HCT116 (cell line): ENCODE data around the gene PGBD2. TPM values are rescaled to one million over a fixed set of nuclear protein-coding genes. Genes with fewer than 3 reads are reported as not detected.

Experiments used
- ATAC-seq: fragments of 200-7000 bp; cut with Tn5 transposase; 2 replicates; pipeline ENCODE4 v1.9.1; 2020; ENCODE audit warnings: mild to moderate bottlenecking, moderate library complexity
- BruUV-seq: library from RNA; stranded (reverse); fragments of 400-500 nt; replicated peaks from 2 replicates; lab custom pipeline; 2021; lab: Mats Ljungman, UMichigan
- CTCF ChIA-PET: fragments of 300-600 bp; sonication (Branson Sonifier 250); formaldehyde crosslinking; loops from one replicate; lab custom pipeline; 2021; ENCODE audit warnings: antibody characterized with exemption; lab: Charles Lee
- POLR2A ChIA-PET: fragments of 300-600, 350-600 bp; sonication (Branson Sonifier 250); formaldehyde crosslinking; loops from one replicate; lab custom pipeline; 2021; ENCODE audit warnings: antibody characterized with exemption; lab: Charles Lee
- RAD21 ChIA-PET, 2 experiments: fragments of 300-600 bp; sonication (Branson Sonifier 250); formaldehyde crosslinking; loops; one replicate each; lab custom pipeline; 2023; ENCODE audit warnings: low total read pairs in 2 of 2; ENCODE audit not compliant: uncharacterized antibody in 2 of 2, unreplicated experiment in 2 of 2, low non-redundant PET in 1 of 2; lab: Charles Lee
- DNase-seq: peaks from one replicate; pipeline ENCODE4 v3.0.0-alpha.2; 2010; ENCODE audit warnings: low read depth, low spot score
- H2AFZ ChIP-seq: fragments of 200-600 bp; shearing (Covaris generic), sonication (generic); 2 replicates; pipeline ENCODE4 v1.6.1; 2017; ENCODE audit warnings: low read depth, mixed run types, mixed read lengths, antibody characterized with exemption, low read length; ENCODE audit not compliant: poor library complexity, severe bottlenecking
- H3K27ac ChIP-seq: 2 replicates; pipeline ENCODE4 v1.5.1; 2012; ENCODE audit warnings: low read depth, low read length
- H3K27me3 ChIP-seq: fragments of 200-600 bp; sonication (generic); 2 replicates; pipeline ENCODE4 v1.6.1; 2016; ENCODE audit warnings: mixed run types, low read length, mixed read lengths; ENCODE audit not compliant: insufficient read depth
- H3K36me3 ChIP-seq, 2 experiments: fragments of 200-500 bp in 1 of 2; fragments of 200-600 bp in 1 of 2; sonication (Bioruptor generic) in 1 of 2; sonication (generic) in 1 of 2; 2 replicates each; pipeline versions ENCODE4 v1.5.1 to v1.6.1; 2014 to 2016; ENCODE audit warnings: low read length in 2 of 2, inconsistent platforms in 1 of 2, mixed read lengths in 1 of 2, mixed run types in 1 of 2; ENCODE audit not compliant: insufficient read depth in 2 of 2, control insufficient read depth in 1 of 2
- H3K4me1 ChIP-seq, 2 experiments: fragments of 200-600 bp in 1 of 2; sonication (generic) in 1 of 2; 2 replicates each; pipeline versions ENCODE4 v1.5.1 to v1.6.1; 2012 to 2017; ENCODE audit warnings: low read length in 2 of 2, inconsistent platforms in 1 of 2, mild to moderate bottlenecking in 1 of 2, mixed read lengths in 1 of 2, mixed run types in 1 of 2, moderate library complexity in 1 of 2; ENCODE audit not compliant: insufficient read depth in 2 of 2, control insufficient read depth in 1 of 2
- H3K4me2 ChIP-seq: fragments of 200-600 bp; sonication (generic); 2 replicates; pipeline ENCODE4 v1.6.1; 2017; ENCODE audit warnings: mixed run types, low read length, mixed read lengths
- H3K4me3 ChIP-seq, 2 experiments: fragments of 200-600 bp in 1 of 2; sonication (generic) in 1 of 2; replicated peaks in 1 of 2; 2 replicates each; pipeline ENCODE4 v1.5.1; 2011 to 2016; ENCODE audit warnings: low read length in 2 of 2, control low read depth in 1 of 2, low read depth in 1 of 2, mild to moderate bottlenecking in 1 of 2, mixed read lengths in 1 of 2, mixed run types in 1 of 2
- H3K79me2 ChIP-seq: fragments of 200-600 bp; sonication (generic); 2 replicates; pipeline ENCODE4 v1.6.1; 2017; ENCODE audit warnings: mild to moderate bottlenecking, mixed run types, low read length, moderate library complexity, mixed read lengths; ENCODE audit not compliant: insufficient read depth
- H3K9ac ChIP-seq: fragments of 200-600 bp; sonication (generic); 2 replicates; pipeline ENCODE4 v1.6.1; 2016; ENCODE audit warnings: low read length, mixed read lengths
- H3K9me2 ChIP-seq: fragments of 200-600 bp; sonication (generic), shearing (Covaris generic); 2 replicates; pipeline ENCODE4 v1.6.1; 2017; ENCODE audit warnings: mixed run types, mild to moderate bottlenecking, moderate library complexity; ENCODE audit not compliant: insufficient read depth
- H3K9me3 ChIP-seq, 2 experiments: fragments of 200-500 bp in 1 of 2; fragments of 200-600 bp in 1 of 2; sonication (Bioruptor generic) in 1 of 2; sonication (generic) in 1 of 2; 2 replicates each; pipeline ENCODE4 v1.6.1; 2014 to 2017; ENCODE audit warnings: low read length in 2 of 2, mixed read lengths in 2 of 2, inconsistent platforms in 1 of 2, low read depth in 1 of 2, mild to moderate bottlenecking in 1 of 2, mixed run types in 1 of 2, moderate library complexity in 1 of 2; ENCODE audit not compliant: control insufficient read depth in 1 of 2, insufficient read depth in 1 of 2
- H4K20me1 ChIP-seq: fragments of 200-600 bp; sonication (generic), shearing (Covaris generic); 2 replicates; pipeline ENCODE4 v1.6.1; 2017; ENCODE audit warnings: mixed run types, mild to moderate bottlenecking, moderate library complexity; ENCODE audit not compliant: insufficient read depth
- EZH2 ChIP-seq: fragments of 200-600 bp; sonication (generic); IDR thresholded peaks from 2 replicates; pipeline ENCODE4 v1.6.1; 2017; ENCODE audit warnings: antibody characterized with exemption, mixed run types
- JUND ChIP-seq: IDR thresholded peaks from 2 replicates; pipeline ENCODE4 v1.6.1; 2012
- SIN3A ChIP-seq: IDR thresholded peaks from 2 replicates; pipeline ENCODE4 v1.6.1; 2012; ENCODE audit warnings: low read depth
- SRF ChIP-seq: IDR thresholded peaks from 2 replicates; pipeline ENCODE4 v1.6.1; 2012; ENCODE audit warnings: low read depth
- intact Hi-C: fragments of 100-400 bp; cut with micrococcal nuclease; formaldehyde crosslinking; loops from 2 replicates; pipeline ENCODE4 v1.10.0; 2022
- total RNA-seq: library from RNA; stranded (reverse); gene quantifications from one replicate; pipeline ENCODE4 v1.2.1, GENCODE V29; 2021; ENCODE audit not compliant: unreplicated experiment
- TF ChIP-seq, protein P1 (sequence below): IDR thresholded peaks from 2 replicates; pipeline ENCODE4 v1.6.1; 2011; ENCODE audit warnings: mild to moderate bottlenecking, low read length, moderate library complexity; ENCODE audit not compliant: insufficient replicate concordance; ENCODE audit errors: extremely low read depth

Gene PGBD2
- total RNA-seq, 1 experiment from 2014 or later, result 5.1 TPM

DNA sequence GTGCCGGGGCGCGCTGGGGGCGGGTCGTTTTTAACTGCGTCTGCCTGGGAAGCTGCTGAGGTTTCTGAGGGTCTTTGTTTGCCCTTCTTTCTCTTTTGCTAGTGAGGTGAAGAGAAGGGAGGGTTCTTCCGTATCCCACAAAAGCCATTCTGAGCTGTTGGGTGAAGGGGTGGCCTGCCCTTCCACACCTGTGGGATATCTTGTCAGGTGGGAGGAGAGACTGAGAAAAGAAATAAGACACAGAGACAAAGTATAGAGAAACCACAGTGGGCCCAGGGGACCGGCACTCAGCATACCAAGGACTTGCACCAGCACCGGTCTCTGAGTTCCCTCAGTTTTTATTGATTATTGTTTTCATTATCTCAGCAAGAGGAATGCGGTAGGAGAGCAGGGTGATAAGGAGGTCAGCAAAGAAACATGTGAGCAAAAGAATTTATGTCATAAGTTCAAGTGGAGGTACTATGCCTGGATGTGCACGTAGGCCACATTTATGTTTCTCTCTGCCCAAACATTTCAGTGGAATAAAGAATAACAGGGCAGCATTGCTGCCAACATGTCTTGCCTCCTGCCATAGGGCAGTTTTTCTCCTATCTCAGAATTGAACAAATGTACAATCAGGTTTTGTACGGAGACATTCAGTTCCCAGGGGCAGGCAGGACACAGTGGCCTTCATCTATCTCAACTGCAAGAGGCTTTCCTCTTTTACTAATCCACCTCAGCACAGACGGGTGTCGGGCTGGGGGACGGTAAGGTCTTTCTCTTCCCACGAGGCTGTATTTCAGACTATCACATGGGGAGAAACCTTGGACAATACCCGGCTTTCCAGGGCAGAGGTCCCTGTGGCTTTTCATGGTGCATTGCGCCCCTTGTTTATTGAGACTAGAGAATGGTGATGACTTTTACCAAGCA lies 972 bp downstream of the PGBD2 start:
- ChIA-PET RAD21 (no interaction called here), CTCF (interaction anchor here (0.8 kb wide), 1 partner anchor 48 kb away, joined by 6 read pairs; the partner anchor contains the start of gene ZNF692), POLR2A (interaction anchor here (0.6 kb wide), 1 partner anchor 69 kb away, joined by 3 read pairs; the partner anchor contains the start of gene ZNF672)
- 0 out of 4 replicates have a peak, but pooled peaks cover 0 to 4% of the 10 kb centered on the region in 2 experiments for H3K36me3 ChIP-seq
- H3K4me2 ChIP-seq, result peak overlapping the region; percentile 78
- peak overlapping the region; percentile 63 to 68 for H3K4me3 ChIP-seq
- peak overlapping the region; percentile 31; the same call in 1 of the 2 replicates for H3K27ac ChIP-seq
- peak; percentile 18 for ATAC-seq
- peaks cover 6% of the 10 kb centered on the region; the same call in 1 of the 2 replicates for H3K79me2 ChIP-seq
- H4K20me1 ChIP-seq, result no peaks in the 10 kb centered on the region
- H2AFZ ChIP-seq, result no peak overlapping the region
- DNase-seq, result no peak
- intact Hi-C loops, result loop anchor here (1.0 kb wide), 2 partner anchors 33 to 49 kb away; no protein-coding TSS in a partner anchor
- no peak for TF ChIP-seq JUND
- TF ChIP-seq SIN3A, result no peak
- no peak for TF ChIP-seq EZH2
- TF ChIP-seq SRF, result no peak
- TF ChIP-seq, protein P1, sequence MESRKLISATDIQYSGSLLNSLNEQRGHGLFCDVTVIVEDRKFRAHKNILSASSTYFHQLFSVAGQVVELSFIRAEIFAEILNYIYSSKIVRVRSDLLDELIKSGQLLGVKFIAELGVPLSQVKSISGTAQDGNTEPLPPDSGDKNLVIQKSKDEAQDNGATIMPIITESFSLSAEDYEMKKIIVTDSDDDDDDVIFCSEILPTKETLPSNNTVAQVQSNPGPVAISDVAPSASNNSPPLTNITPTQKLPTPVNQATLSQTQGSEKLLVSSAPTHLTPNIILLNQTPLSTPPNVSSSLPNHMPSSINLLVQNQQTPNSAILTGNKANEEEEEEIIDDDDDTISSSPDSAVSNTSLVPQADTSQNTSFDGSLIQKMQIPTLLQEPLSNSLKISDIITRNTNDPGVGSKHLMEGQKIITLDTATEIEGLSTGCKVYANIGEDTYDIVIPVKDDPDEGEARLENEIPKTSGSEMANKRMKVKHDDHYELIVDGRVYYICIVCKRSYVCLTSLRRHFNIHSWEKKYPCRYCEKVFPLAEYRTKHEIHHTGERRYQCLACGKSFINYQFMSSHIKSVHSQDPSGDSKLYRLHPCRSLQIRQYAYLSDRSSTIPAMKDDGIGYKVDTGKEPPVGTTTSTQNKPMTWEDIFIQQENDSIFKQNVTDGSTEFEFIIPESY, result no peak
- no peaks in the 10 kb centered on the region for H3K9me3 ChIP-seq
- TSS peak; percentile 79 for BruUV-seq
- no peaks in the 10 kb centered on the region for H3K9me2 ChIP-seq
- no peaks in the 10 kb centered on the region for H3K27me3 ChIP-seq
- peaks cover 0 to 22% of the 10 kb centered on the region in 2 experiments; a peak in 3 of 4 replicates for H3K4me1 ChIP-seq
- peak overlapping the region; percentile 69 for H3K9ac ChIP-seq
